Activated CD4-positive, alpha-beta memory T cell treated with anti-CD3 and anti-CD28 coated beads for 36 hours (primary cell): ENCODE measurements around the gene VASP. TPM values are rescaled to one million over a fixed set of nuclear protein-coding genes. Genes with fewer than 3 reads are reported as not detected.

Experiments
- CTCF ChIA-PET: fragments of 350-600 bp; sonication (Branson Sonifier 250); formaldehyde crosslinking; loops from one replicate; lab custom pipeline; 2021; ENCODE audit warnings: antibody characterized with exemption, inconsistent platforms; lab: Charles Lee
- POLR2A ChIA-PET: fragments of 350-600 bp; sonication (Branson Sonifier 250); formaldehyde crosslinking; loops from one replicate; lab custom pipeline; 2021; ENCODE audit warnings: antibody characterized with exemption; lab: Charles Lee
- DNase-seq: peaks from one replicate; pipeline ENCODE4 v3.0.0-alpha.2; 2020
- H3K27ac Mint-ChIP-seq: one replicate; pipeline ENCODE4 v1.8.0; 2021; ENCODE audit warnings: mixed read lengths
- H3K27me3 Mint-ChIP-seq: one replicate; pipeline ENCODE4 v1.8.0; 2021; ENCODE audit warnings: mixed read lengths
- H3K36me3 Mint-ChIP-seq: one replicate; pipeline ENCODE4 v1.8.0; 2021; ENCODE audit warnings: mixed read lengths
- H3K4me1 Mint-ChIP-seq: one replicate; pipeline ENCODE4 v1.8.0; 2021; ENCODE audit warnings: low read depth, mixed read lengths
- H3K4me3 Mint-ChIP-seq: one replicate; pipeline ENCODE4 v1.8.0; 2021; ENCODE audit warnings: mild to moderate bottlenecking, mixed read lengths
- H3K9me3 Mint-ChIP-seq: one replicate; pipeline ENCODE4 v1.8.0; 2021; ENCODE audit warnings: mixed read lengths
- intact Hi-C: fragments of 100-400 bp; cut with micrococcal nuclease; formaldehyde crosslinking; loops from one replicate; pipeline ENCODE4 v1.15.1; 2023
- total RNA-seq, 2 experiments: library from RNA; stranded (reverse); gene quantifications; one replicate each; pipeline ENCODE4 v1.2.3, GENCODE V29; 2021

Gene VASP
- total RNA-seq, 2 experiments from 2014 or later = 167 to 174 TPM

DNA sequence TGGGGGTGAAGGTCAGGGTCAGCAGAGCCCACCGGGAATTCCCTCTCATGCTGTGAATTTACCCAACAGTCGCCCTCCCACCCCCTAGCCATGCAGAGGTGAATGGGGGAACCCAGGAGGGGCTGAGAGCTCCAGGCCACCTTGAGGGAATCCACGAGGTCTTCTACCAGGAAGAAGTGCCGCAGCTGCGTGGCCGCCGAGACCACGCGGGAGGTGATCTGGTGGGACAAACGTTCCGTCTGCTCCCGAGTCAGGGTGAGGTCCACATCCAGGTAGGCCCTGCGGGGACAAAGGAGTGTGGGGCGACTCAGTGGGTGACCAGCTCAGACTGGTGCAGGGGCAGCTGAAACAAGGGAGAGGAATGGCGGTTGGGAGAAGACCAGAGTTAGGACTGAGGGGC is 18.6 kb upstream of the VASP start:
- Mint-ChIP-seq H3K27ac (no peak overlapping the region), H3K27me3 (peaks cover 8% of the 10 kb centered on the region), H3K4me3 (no peak overlapping the region), H3K36me3 (no peaks in the 10 kb centered on the region), H3K9me3 (no peaks in the 10 kb centered on the region), H3K4me1 (peaks cover 15% of the 10 kb centered on the region)
- intact Hi-C loops = no loop called here
- ChIA-PET CTCF (interaction anchor here (1.4 to 2.0 kb wide), 3 partner anchors 10 to 49 kb away, joined by 3 to 10 read pairs (median 7); no protein-coding TSS in a partner anchor), POLR2A (no interaction called here)
- no peak for DNase-seq

DNA sequence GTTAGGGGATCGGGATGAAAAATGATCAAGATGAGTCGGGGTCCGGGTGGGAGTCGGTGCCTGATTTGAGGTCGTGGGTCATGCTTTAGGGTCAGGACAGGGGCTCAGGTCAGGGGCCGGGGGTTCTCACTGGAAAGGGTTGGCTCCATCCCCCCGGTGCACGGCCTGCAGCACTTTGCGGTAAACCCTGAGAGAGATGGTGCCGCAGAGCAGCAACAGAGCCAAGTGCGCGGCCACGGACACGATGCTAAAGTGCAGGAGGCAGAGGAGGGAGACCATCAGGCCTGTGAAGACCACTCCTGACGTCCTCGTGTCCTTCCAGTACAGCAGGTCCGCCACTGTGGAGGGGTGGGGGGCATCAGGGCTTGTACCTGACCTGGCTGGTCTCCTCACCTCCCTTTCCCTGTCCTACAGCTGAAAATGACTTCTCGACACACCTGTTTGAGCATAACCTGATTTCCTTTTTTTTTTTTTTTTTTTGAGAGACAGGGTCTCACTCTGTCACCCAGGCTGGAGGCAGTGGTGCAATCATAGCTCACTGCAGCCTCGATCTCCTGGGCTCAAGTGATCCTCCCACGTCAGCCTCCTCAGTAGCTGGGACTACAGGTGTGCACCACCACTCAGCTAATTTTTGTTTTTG is 17.9 kb upstream of the VASP start:
- CTCF ChIA-PET = interaction anchor here (1.1 to 2.0 kb wide), 3 partner anchors 11 to 50 kb away, joined by 3 to 10 read pairs (median 3); no protein-coding TSS in a partner anchor

DNA sequence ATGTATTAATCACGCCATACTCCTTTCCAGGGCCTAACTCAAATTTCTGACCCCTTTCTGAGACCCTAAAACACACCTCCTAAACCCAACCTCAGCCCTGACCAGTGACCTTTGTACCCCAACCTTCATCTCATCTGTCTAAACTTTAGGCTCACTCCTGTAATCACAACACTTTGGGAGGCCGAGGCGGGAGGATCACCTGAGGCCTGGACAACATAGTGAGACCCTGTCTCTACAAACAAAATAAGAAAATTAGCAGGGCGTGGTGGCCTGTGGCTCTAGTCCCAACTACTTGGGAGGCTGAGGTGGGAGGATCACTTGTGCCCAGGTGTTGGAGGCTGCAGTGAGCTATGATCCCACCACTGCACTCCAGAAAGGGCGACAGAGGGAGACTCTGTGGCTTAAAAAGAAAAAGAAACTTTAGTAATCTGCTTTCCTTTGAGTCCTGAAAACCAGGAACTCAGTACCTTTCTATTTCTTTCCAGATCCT is 15.1 kb upstream of the VASP start:
- Mint-ChIP-seq H3K27ac (no peak overlapping the region), H3K27me3 (peaks cover 21% of the 10 kb centered on the region), H3K4me3 (no peak overlapping the region), H3K4me1 (peaks cover 15% of the 10 kb centered on the region), H3K36me3 (no peaks in the 10 kb centered on the region), H3K9me3 (no peaks in the 10 kb centered on the region)
- ChIA-PET POLR2A (no interaction called here), CTCF (no interaction called here)
- intact Hi-C loops = loop anchor here (10.0 kb wide), 1 partner anchor 317 kb away; the partner anchor contains the start of genes BLOC1S3 and TRAPPC6A
- DNase-seq = no peak

More for the DNA sequence above, 17.9 kb upstream of the VASP start:
- peaks cover 13% of the 10 kb centered on the region for H3K27me3 Mint-ChIP-seq
- H3K27ac Mint-ChIP-seq = no peak overlapping the region
- no peaks in the 10 kb centered on the region for H3K9me3 Mint-ChIP-seq
- POLR2A ChIA-PET = no interaction called here
- no peak for DNase-seq
- H3K4me1 Mint-ChIP-seq = peaks cover 13% of the 10 kb centered on the region
- no peaks in the 10 kb centered on the region for H3K36me3 Mint-ChIP-seq
- no peak overlapping the region for H3K4me3 Mint-ChIP-seq
- intact Hi-C loops = no loop called here

DNA sequence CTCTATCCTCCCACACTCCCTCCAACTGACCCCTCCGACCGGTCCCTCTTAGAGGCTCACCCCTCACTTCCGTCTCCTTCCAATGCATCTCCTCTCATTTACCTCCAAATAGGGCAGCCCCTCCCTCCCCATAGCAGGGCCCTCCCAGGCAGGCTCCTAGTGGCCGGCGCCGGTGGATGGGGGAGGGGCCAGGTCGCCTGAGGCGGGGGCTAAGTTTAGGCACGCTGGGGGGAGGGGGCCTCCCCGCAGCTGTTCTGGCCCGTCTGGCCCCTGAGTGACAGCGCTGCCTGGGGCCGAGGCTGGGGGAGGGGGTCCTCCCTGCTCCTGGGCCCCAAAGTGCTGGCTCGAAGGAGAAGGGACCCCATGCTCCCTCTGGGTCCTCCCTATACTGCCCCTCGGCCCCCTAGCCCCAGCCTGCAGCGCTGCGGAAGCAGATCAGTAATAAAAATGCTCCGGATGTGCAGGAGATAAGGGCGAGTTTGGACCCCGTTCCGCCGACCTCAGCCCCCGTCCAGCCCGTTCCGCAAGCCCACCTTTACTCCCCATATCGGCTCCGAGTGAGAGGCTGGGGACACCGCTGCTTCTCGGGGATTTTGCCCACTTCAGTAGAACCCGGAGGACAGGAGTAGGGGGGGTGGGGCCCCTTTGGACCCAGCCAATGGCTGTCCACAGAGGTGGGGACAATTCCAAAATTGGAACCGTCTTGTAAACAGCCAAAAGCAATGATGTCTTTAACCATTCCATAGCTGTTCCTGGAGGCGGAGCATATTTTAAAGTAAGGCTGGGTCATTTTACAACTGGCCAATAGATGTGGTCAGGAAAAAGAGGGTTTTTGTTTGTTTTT is 14.4 kb upstream of the VASP start:
- DNase-seq = no peak
- H3K27ac Mint-ChIP-seq = peak overlapping the region; percentile 49
- CTCF ChIA-PET = interaction anchor here (1.0 to 1.1 kb wide), 2 partner anchors 14 to 53 kb away, joined by 3 read pairs; no protein-coding TSS in a partner anchor
- intact Hi-C loops = loop anchor here (10.0 kb wide), 1 partner anchor 318 kb away; the partner anchor contains the start of genes BLOC1S3 and TRAPPC6A
- peak overlapping the region; percentile 45 for H3K4me3 Mint-ChIP-seq
- H3K4me1 Mint-ChIP-seq = peaks cover 21% of the 10 kb centered on the region
- H3K36me3 Mint-ChIP-seq = no peaks in the 10 kb centered on the region
- H3K9me3 Mint-ChIP-seq = no peaks in the 10 kb centered on the region
- H3K27me3 Mint-ChIP-seq = peaks cover 21% of the 10 kb centered on the region
- POLR2A ChIA-PET = no interaction called here

DNA sequence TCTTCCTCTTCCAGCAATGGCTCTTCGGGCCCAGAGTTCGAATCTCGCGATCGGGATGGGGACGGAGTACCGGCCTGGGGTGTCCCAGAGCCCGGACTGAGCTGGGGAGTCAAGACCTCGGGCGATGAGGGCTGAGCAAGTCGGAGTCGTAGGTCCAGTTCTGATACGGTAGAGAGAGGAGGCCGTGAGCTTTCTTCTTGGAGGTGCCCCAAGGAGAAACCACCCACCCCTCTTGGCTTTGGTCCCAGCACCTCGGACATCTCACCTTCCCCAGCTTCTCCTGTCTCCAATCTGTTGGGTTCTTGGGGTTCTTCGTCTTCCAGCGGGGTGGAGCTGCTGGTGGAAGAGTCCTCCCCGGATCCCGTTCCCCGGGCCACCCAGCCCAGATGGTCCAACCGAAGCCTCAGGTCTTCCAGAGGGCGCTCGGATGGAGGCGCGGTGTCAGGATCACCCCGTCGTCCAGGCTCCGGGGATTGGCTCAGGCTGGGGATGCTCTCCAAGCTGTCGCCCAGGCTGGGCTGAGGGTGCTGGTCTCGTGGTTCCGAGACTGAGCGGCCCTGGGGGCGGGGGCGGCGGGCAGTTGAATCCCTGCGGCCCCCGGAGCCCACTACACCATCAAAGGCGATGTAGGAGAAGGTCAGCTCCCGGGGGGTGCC is 12.9 kb upstream of the VASP start:
- peaks cover 30% of the 10 kb centered on the region for H3K4me1 Mint-ChIP-seq
- POLR2A ChIA-PET = no interaction called here
- no peak overlapping the region for H3K27ac Mint-ChIP-seq
- peaks cover 25% of the 10 kb centered on the region for H3K27me3 Mint-ChIP-seq
- intact Hi-C loops = loop anchor here (10.0 kb wide), 1 partner anchor 320 kb away; the partner anchor contains the start of genes BLOC1S3 and TRAPPC6A
- no peak for DNase-seq
- CTCF ChIA-PET = interaction anchor here (1.0 to 6.2 kb wide), 7 partner anchors 9 to 148 kb away, joined by 3 to 84 read pairs (median 13); no protein-coding TSS in a partner anchor
- no peak overlapping the region for H3K4me3 Mint-ChIP-seq
- H3K36me3 Mint-ChIP-seq = no peaks in the 10 kb centered on the region
- H3K9me3 Mint-ChIP-seq = no peaks in the 10 kb centered on the region

DNA sequence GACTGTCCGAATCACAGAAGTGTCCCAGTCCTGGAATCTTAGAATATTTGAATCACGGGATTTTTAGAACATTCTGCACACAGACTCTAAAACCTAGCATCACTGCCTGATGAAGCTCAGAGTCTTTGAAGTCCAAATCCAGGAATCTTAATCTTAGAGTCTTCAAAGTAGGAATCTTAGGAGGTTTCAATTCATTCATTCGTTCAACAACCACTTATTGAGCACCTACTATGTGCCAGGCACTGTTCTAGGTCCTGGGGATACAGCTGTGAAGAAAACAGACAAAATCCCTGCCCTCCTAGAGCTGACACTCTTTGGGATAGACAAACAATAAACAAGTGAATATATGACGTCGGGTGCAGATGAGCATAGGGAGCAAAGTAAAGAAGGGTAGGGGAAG is 12.1 kb upstream of the VASP start:
- Mint-ChIP-seq H3K9me3 (no peaks in the 10 kb centered on the region), H3K4me1 (peaks cover 33% of the 10 kb centered on the region), H3K4me3 (no peak overlapping the region), H3K27ac (no peak overlapping the region), H3K36me3 (no peaks in the 10 kb centered on the region), H3K27me3 (peaks cover 25% of the 10 kb centered on the region)
- POLR2A ChIA-PET = interaction anchor here (1.2 to 1.3 kb wide), 2 partner anchors 10 to 16 kb away, joined by 3 to 5 read pairs; no protein-coding TSS in a partner anchor
- CTCF ChIA-PET = interaction anchor here (0.6 to 6.2 kb wide), 8 partner anchors 9 to 147 kb away, joined by 3 to 84 read pairs (median 12); no protein-coding TSS in a partner anchor
- no peak for DNase-seq
- intact Hi-C loops = loop anchor here (5.0 to 10.0 kb wide), 2 partner anchors 320 to 367 kb away; partner anchors contain the start of genes BLOC1S3, FOXA3, SYMPK and TRAPPC6A

DNA sequence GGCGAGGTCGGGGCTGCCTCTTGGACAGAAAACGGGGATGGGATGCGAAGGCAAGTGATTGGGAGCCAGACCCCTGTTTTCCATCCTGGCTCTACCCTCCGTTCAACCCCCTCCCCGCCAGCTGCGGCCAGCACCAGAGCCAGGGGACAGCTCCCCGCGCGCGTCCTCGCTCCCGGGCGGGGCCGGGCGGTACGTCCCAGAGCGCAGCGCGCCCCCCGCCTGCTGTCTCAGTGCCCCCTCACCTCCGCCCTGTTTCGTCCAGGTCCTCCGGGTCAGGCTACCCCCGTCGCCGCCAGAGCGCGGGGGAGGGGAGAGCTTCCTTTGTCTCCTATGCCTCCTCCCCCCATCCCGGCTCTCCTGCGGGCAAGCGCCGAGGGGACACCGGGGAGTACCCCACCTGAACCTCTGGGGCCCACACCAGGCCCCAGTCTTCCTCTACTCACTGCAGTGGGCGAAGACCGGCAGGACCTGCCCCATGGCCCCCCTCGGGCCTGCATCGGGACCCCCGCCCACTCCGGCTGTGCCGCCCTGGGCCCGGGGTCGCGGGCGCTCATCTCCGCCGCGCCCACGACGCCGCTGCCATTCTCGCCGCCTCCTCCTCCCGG is 10.8 kb upstream of the VASP start:
- peaks cover 25% of the 10 kb centered on the region for H3K27me3 Mint-ChIP-seq
- H3K9me3 Mint-ChIP-seq = no peaks in the 10 kb centered on the region
- intact Hi-C loops = loop anchor here (5.0 to 10.0 kb wide), 2 partner anchors 322 to 366 kb away; partner anchors contain the start of genes BLOC1S3, FOXA3, SYMPK and TRAPPC6A
- ChIA-PET POLR2A (interaction anchor here (0.8 to 1.3 kb wide), 4 partner anchors 9 to 27 kb away, joined by 3 to 5 read pairs (median 4); no protein-coding TSS in a partner anchor), CTCF (interaction anchor here (0.7 to 6.2 kb wide), 7 partner anchors 11 to 186 kb away, joined by 3 to 84 read pairs (median 11); partner anchors contain the start of gene FOSB)
- DNase-seq = peak; percentile 60
- no peaks in the 10 kb centered on the region for H3K36me3 Mint-ChIP-seq
- no peak overlapping the region for H3K27ac Mint-ChIP-seq
- peaks cover 33% of the 10 kb centered on the region for H3K4me1 Mint-ChIP-seq
- H3K4me3 Mint-ChIP-seq = peak overlapping the region; percentile 50

DNA sequence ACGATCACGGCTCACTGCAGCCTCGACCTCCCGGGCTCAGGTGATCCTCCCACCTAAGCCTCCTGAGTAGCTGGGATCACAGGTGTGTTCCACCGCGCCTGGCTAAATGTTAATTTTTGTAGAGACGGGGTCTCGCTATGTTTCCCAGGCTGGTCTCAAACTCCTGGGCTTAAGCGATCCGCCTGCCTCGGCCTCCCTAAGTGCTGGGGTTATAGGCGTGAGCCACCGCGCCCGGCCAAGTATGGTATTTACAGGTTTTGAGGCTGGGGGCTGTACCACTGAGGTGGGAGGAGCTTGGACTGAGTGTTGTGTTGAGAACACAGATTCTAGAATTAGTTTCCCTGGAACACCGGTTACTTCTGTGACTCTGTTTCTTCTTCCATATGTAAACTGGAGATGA is 9.5 kb upstream of the VASP start:
- intact Hi-C loops = loop anchor here (1.0 to 10.0 kb wide), 3 partner anchors 9 to 365 kb away; partner anchors contain the start of genes BLOC1S3, FOXA3, SYMPK and TRAPPC6A
- peak overlapping the region; percentile 34 for H3K27ac Mint-ChIP-seq
- peaks cover 20% of the 10 kb centered on the region for H3K27me3 Mint-ChIP-seq
- H3K36me3 Mint-ChIP-seq = no peaks in the 10 kb centered on the region
- POLR2A ChIA-PET = no interaction called here
- DNase-seq = no peak
- H3K4me3 Mint-ChIP-seq = peak overlapping the region; percentile 45
- H3K9me3 Mint-ChIP-seq = no peaks in the 10 kb centered on the region
- H3K4me1 Mint-ChIP-seq = peaks cover 33% of the 10 kb centered on the region
- CTCF ChIA-PET = interaction anchor here (1.2 to 6.2 kb wide), 3 partner anchors 8 to 17 kb away, joined by 3 to 84 read pairs (median 4); no protein-coding TSS in a partner anchor

DNA sequence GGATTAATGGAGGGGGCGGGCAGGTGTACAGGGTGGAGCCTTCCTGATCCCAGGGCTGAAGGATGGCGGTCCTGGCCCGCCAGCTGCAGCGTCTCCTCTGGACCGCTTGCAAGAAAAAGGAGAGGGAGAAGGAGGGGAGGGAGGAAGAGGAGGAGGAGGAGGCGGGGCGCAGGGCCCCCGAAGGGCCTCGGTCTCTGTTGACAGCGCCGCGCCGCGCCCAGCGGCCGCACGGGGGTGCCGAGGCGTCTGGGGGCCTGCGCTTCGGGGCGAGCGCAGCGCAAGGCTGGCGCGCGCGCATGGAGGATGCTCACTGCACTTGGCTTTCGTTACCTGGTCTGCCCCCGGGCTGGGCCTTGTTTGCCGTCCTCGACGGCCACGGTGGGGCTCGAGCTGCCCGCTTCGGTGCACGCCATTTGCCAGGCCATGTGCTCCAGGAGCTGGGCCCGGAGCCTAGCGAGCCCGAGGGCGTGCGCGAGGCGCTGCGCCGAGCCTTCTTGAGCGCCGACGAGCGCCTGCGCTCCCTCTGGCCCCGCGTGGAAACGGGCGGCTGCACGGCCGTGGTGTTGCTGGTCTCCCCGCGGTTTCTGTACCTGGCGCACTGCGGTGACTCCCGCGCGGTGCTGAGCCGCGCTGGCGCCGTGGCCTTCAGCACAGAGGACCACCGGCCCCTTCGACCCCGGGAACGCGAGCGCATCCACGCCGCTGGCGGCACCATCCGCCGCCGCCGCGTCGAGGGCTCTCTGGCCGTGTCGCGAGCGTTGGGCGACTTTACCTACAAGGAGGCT is 8.7 kb upstream of the VASP start, which contains the start of gene PPM1N:
Gene PPM1N, plus strand, starts transcription at position 33 of the 785 bp plus-strand sequence. Its CDS starts 30 bp downstream, at position 63.
- ChIA-PET POLR2A (interaction anchor here (0.6 to 1.3 kb wide), 2 partner anchors 13 to 144 kb away, joined by 3 read pairs; no protein-coding TSS in a partner anchor), CTCF (interaction anchor here (0.6 to 6.2 kb wide), 7 partner anchors 8 to 155 kb away, joined by 3 to 84 read pairs (median 4); no protein-coding TSS in a partner anchor)
- H3K4me1 Mint-ChIP-seq = peaks cover 26% of the 10 kb centered on the region

More for the DNA sequence above, 8.7 kb upstream of the VASP start, which contains the start of gene PPM1N:
- DNase-seq = peak; percentile 67
- intact Hi-C loops = loop anchor here (5.0 to 10.0 kb wide), 2 partner anchors 324 to 364 kb away; partner anchors contain the start of genes BLOC1S3, FOXA3, SYMPK and TRAPPC6A
- H3K27ac Mint-ChIP-seq = peak within 1 kb of the TSS; percentile 34
- H3K36me3 Mint-ChIP-seq = no peaks in the 10 kb centered on the region
- no peaks in the 10 kb centered on the region for H3K9me3 Mint-ChIP-seq
- H3K27me3 Mint-ChIP-seq = peaks cover 17% of the 10 kb centered on the region
- H3K4me3 Mint-ChIP-seq = peak within 1 kb of the TSS; percentile 65
